DND-41 (cell line): ENCODE data around the gene SPIB.

Experiments used
- CTCF ChIP-seq: IDR thresholded peaks from 2 replicates; pipeline ENCODE4 v1.5.1; 2012; ENCODE audit warnings: borderline replicate concordance, low read length, moderate library complexity, mild to moderate bottlenecking; ENCODE audit not compliant: poor library complexity, severe bottlenecking; ENCODE audit errors: extremely low read depth
- EZH2 ChIP-seq: IDR thresholded peaks from 3 replicates; pipeline ENCODE4 v1.6.1; 2012; ENCODE audit warnings: borderline replicate concordance, low read depth, mild to moderate bottlenecking, moderate library complexity, low read length, inconsistent platforms; ENCODE audit not compliant: severe bottlenecking

- no peak for TF ChIP-seq CTCF
- no peak for TF ChIP-seq EZH2
Observed at GRCh38 chr19:50428772-50429463, 10.2 kb downstream of the SPIB start.
